Mucosa of descending colon (tissue), 3 donors: ENCODE measurements around the gene KLF18. TPM values are rescaled to one million over a fixed set of nuclear protein-coding genes. Genes with fewer than 3 reads are reported as not detected.
"Not testable (repeated sequence)": the region's sequence is repeated elsewhere in the genome, so short reads cannot be mapped to it uniquely, and the experiment has no call there.

Experiments
- ATAC-seq: fragments of 200-7000 bp; cut with Tn5 transposase; one replicate; pipeline ENCODE4 v1.9.1; 2020; ENCODE audit warnings: mild to moderate bottlenecking, moderate library complexity
- DNase-seq, 3 donors: peaks; one replicate each; pipeline ENCODE4 v3.0.0-alpha.2; 2020
- H3K36me3 ChIP-seq: fragments of 200-600 bp; one replicate; pipeline ENCODE4 v1.8.0; 2021; ENCODE audit warnings: low read depth, mild to moderate bottlenecking
- H3K4me1 ChIP-seq: fragments of 200-600 bp; one replicate; pipeline ENCODE4 v1.8.0; 2021; ENCODE audit warnings: low read depth, mild to moderate bottlenecking
- H3K4me3 ChIP-seq: fragments of 200-600 bp; one replicate; pipeline ENCODE4 v1.8.0; 2021; ENCODE audit warnings: mild to moderate bottlenecking
- H3K9me3 ChIP-seq: fragments of 200-600 bp; one replicate; pipeline ENCODE4 v1.8.0; 2021; ENCODE audit warnings: mild to moderate bottlenecking
- intact Hi-C, 2 donors: fragments of 100-400 bp; cut with DNase I in 1 of 2; cut with micrococcal nuclease in 1 of 2; formaldehyde crosslinking; loops; one replicate each; pipeline versions ENCODE4 v1.11.0 to v1.11.1; 2022; cut with DNase I, micrococcal nuclease
- total RNA-seq, 3 donors: library from RNA; stranded (reverse); fragmentation: NEBNext Ultra II Directional in 2 of 3; extraction: Animal tissue kit (Norgen Biotek cat#: 25700) in 2 of 3; gene quantifications; one replicate each; pipeline versions ENCODE4 v1.2.1 to v1.2.4, GENCODE V29; 2021 to 2023
- TF ChIP-seq, protein P1 (sequence below): fragments of 200-600 bp; IDR thresholded peaks from one replicate; pipeline ENCODE4 v1.8.0; 2022; ENCODE audit warnings: antibody characterized with exemption, mild to moderate bottlenecking
- donor health status: DM: no; HTN: no; CAD: no; lungs with moderate emphysema.
- donor health status: DM: no; HTN: no; CAD: no.
- donor health status: DM: no; HTN: yes; CAD: no.

Gene KLF18
- total RNA-seq, 3 donors from 2014 or later: not detected

GRCh38 chr1:44147582-44147981 lies 6.2 kb upstream of the KLF18 start:
- Histone ChIP-seq H3K4me1 (no peaks in the 10 kb centered on the region), H3K4me3 (no peak overlapping the region), H3K9me3 (peaks cover 19% of the 10 kb centered on the region), H3K36me3 (no peaks in the 10 kb centered on the region)
- TF ChIP-seq, protein P1, sequence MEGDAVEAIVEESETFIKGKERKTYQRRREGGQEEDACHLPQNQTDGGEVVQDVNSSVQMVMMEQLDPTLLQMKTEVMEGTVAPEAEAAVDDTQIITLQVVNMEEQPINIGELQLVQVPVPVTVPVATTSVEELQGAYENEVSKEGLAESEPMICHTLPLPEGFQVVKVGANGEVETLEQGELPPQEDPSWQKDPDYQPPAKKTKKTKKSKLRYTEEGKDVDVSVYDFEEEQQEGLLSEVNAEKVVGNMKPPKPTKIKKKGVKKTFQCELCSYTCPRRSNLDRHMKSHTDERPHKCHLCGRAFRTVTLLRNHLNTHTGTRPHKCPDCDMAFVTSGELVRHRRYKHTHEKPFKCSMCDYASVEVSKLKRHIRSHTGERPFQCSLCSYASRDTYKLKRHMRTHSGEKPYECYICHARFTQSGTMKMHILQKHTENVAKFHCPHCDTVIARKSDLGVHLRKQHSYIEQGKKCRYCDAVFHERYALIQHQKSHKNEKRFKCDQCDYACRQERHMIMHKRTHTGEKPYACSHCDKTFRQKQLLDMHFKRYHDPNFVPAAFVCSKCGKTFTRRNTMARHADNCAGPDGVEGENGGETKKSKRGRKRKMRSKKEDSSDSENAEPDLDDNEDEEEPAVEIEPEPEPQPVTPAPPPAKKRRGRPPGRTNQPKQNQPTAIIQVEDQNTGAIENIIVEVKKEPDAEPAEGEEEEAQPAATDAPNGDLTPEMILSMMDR: no peak
- ATAC-seq: no peak
- intact Hi-C loops: no loop called here
- DNase-seq: no peak

DNA sequence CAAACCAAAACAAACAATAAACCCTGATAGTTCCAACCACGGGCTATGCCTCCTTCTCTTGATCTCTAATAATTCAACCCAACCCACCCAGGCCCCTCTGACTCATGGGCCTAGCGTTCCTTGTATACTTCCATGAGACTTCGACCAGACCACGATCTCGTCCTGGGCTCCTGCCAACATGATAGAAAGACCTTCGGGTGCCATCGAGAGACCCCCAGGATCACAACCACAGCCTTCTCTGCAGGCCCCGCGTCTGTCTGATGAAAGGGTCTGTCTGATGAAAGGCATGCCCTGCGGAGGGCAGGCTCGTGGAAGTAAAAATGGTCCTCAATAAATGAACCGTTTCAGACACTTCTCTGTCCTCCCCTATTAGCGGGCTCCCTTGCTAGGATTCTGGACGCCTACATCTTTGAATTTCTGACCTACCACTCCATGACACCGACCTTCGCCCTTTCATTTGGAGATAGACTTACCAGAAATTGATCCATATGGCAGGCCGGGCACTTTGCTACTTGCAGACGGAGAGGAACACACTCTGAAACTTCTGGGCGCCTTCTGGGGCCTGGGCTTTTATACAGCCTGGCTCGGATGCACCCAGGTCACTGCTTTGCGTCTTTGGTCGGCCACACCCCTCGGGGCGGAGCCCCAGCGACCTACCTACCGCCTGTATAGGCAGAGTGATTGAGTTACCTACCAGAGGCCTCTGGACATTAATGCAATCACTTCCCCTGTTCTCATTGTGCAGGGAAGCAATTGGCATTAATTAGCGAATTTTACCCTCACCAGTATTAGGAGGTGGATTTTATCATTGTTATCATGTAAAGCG lies 5.3 kb upstream of the KLF18 start:
- ATAC-seq (no peak), DNase-seq (no peak)
- TF ChIP-seq, protein P1: no peak
- no peak overlapping the region for H3K4me3 ChIP-seq
- intact Hi-C loops: no loop called here
- H3K36me3 ChIP-seq: no peaks in the 10 kb centered on the region
- peaks cover 19% of the 10 kb centered on the region for H3K9me3 ChIP-seq
- no peaks in the 10 kb centered on the region for H3K4me1 ChIP-seq

DNA sequence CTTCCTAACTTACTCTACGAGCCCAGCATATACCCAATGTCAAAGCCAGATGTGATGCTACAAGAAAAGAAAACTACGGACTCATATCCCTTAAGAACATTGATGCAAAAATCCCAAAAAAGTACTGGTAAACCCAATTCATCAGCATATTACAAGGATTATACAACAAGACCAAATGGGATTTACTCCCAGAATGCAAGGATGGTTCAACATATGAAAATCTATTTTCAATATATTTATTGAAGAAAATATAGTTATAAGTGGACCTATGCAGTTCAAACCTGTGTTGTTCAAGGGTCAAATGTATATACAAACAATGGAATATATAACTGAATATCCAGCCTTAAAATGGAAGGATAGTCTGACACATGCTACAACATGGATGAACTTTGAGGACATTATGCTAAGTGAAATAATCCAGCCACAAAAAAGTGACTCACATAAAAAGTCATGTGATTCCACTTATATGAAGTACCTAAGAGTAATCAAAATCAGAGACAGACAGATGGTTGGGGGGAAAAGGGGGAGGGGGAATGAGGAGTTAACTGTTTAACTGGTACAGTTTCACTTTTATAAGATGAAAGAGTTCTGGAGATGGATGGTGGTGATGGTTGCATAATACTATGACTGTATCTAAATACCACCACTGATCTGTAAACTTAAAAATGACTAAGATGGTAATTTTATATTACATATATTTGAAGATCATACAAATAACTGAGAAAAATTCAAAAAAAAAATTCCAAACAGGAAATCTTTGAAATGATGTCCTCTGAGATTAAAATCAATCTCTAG lies 3.7 kb upstream of the KLF18 start:
- no peaks in the 10 kb centered on the region for H3K4me1 ChIP-seq
- TF ChIP-seq, protein P1: no peak

GRCh38 chr1:44139565-44139964 lies 1.9 kb downstream of the KLF18 start:
- ATAC-seq, H3K36me3 ChIP-seq, intact Hi-C loops: not testable (repeated sequence)

More for the DNA sequence above, 3.7 kb upstream of the KLF18 start:
- Histone ChIP-seq H3K36me3 (no peaks in the 10 kb centered on the region), H3K4me3 (no peak overlapping the region), H3K9me3 (peaks cover 19% of the 10 kb centered on the region)
- intact Hi-C loops: no loop called here
- DNase-seq (no peak), ATAC-seq (no peak)

DNA sequence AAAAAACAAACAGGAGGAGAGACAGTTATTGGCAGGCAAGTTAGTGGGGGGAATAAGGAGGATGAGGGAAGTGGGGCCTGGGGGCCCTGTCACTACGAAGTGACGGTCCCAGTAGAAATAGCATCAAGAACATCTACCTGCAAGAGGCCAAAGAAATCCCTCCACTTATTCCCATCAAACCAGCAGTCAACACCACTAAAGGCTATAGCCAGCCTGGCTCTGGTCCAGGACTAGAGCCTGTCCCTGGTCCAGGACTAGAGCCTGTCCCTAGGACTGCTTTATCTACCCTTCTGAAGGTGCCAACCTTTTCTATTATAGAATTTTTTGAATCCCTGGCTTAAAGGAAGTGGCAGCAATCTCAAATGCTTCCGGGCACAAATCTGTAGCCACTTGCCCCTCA lies 3.2 kb downstream of the KLF18 start:
- H3K4me3 ChIP-seq: no peak overlapping the region
- TF ChIP-seq, protein P1: no peak
- H3K4me1 ChIP-seq: no peaks in the 10 kb centered on the region
- intact Hi-C loops: no loop called here
- no peak for ATAC-seq
- H3K9me3 ChIP-seq: no peaks in the 10 kb centered on the region
- DNase-seq: no peak
- no peaks in the 10 kb centered on the region for H3K36me3 ChIP-seq

More at GRCh38 chr1:44139565-44139964, 1.9 kb downstream of the KLF18 start:
- DNase-seq, H3K9me3 ChIP-seq, H3K4me1 ChIP-seq, H3K4me3 ChIP-seq: not testable (repeated sequence)

- DNase-seq (no peak), ATAC-seq (no peak)
- H3K4me1 ChIP-seq: no peaks in the 10 kb centered on the region
- H3K4me3 ChIP-seq: no peak overlapping the region
- intact Hi-C loops: no loop called here
- H3K9me3 ChIP-seq: no peaks in the 10 kb centered on the region
- TF ChIP-seq, protein P1: no peak
- H3K36me3 ChIP-seq: no peaks in the 10 kb centered on the region
Observed at GRCh38 chr1:44135886-44136285, 5.5 kb downstream of the KLF18 start.
